Ishikawa (cell line): ENCODE data around the gene NPAS3.

ENCODE experiments used
- CEBPB ChIP-seq: IDR thresholded peaks from 2 replicates; pipeline ENCODE4 v1.6.1; 2012
- CREB1 ChIP-seq: IDR thresholded peaks from 2 replicates; pipeline ENCODE4 v1.6.1; 2012; ENCODE audit warnings: low read depth
- EGR1 ChIP-seq: IDR thresholded peaks from 2 replicates; pipeline ENCODE4 v1.6.1; 2012
- EP300 ChIP-seq: IDR thresholded peaks from 2 replicates; pipeline ENCODE4 v1.6.1; 2012; ENCODE audit warnings: borderline replicate concordance
- FOXM1 ChIP-seq: IDR thresholded peaks from 2 replicates; pipeline ENCODE4 v1.6.1; 2012; ENCODE audit warnings: low read depth, borderline replicate concordance
- NFIC ChIP-seq: IDR thresholded peaks from 2 replicates; pipeline ENCODE4 v1.6.1; 2012
- RAD21 ChIP-seq: IDR thresholded peaks from 2 replicates; pipeline ENCODE4 v1.6.1; 2012; ENCODE audit warnings: low read depth
- TAF1 ChIP-seq: IDR thresholded peaks from 2 replicates; pipeline ENCODE4 v1.6.1; 2012; ENCODE audit warnings: low read depth, mild to moderate bottlenecking
- TCF12 ChIP-seq: IDR thresholded peaks from 2 replicates; pipeline ENCODE4 v1.6.1; 2012; ENCODE audit warnings: low read depth
- TEAD4 ChIP-seq: IDR thresholded peaks from 2 replicates; pipeline ENCODE4 v1.6.1; 2012
- YY1 ChIP-seq: IDR thresholded peaks from 2 replicates; pipeline ENCODE4 v1.6.1; 2012; ENCODE audit warnings: low read depth
- ZBTB7A ChIP-seq: IDR thresholded peaks from 2 replicates; pipeline ENCODE4 v1.6.1; 2012; ENCODE audit warnings: low read depth
- TF ChIP-seq, protein P1 (sequence below): IDR thresholded peaks from 2 replicates; pipeline ENCODE4 v1.6.1; 2012; ENCODE audit warnings: low read depth, mild to moderate bottlenecking
- TF ChIP-seq, protein P2 (sequence below): IDR thresholded peaks from 2 replicates; pipeline ENCODE4 v1.6.1; 2012
- TF ChIP-seq, protein P3 (sequence below): IDR thresholded peaks from 2 replicates; pipeline ENCODE4 v1.6.1; 2012

The NPAS3 gene

GRCh38 chr14:33461036-33461435 lies 522.4 kb downstream of the NPAS3 start:
- TF ChIP-seq TCF12: no peak
- TF ChIP-seq, protein P1, sequence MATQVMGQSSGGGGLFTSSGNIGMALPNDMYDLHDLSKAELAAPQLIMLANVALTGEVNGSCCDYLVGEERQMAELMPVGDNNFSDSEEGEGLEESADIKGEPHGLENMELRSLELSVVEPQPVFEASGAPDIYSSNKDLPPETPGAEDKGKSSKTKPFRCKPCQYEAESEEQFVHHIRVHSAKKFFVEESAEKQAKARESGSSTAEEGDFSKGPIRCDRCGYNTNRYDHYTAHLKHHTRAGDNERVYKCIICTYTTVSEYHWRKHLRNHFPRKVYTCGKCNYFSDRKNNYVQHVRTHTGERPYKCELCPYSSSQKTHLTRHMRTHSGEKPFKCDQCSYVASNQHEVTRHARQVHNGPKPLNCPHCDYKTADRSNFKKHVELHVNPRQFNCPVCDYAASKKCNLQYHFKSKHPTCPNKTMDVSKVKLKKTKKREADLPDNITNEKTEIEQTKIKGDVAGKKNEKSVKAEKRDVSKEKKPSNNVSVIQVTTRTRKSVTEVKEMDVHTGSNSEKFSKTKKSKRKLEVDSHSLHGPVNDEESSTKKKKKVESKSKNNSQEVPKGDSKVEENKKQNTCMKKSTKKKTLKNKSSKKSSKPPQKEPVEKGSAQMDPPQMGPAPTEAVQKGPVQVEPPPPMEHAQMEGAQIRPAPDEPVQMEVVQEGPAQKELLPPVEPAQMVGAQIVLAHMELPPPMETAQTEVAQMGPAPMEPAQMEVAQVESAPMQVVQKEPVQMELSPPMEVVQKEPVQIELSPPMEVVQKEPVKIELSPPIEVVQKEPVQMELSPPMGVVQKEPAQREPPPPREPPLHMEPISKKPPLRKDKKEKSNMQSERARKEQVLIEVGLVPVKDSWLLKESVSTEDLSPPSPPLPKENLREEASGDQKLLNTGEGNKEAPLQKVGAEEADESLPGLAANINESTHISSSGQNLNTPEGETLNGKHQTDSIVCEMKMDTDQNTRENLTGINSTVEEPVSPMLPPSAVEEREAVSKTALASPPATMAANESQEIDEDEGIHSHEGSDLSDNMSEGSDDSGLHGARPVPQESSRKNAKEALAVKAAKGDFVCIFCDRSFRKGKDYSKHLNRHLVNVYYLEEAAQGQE: no peak
- TF ChIP-seq ZBTB7A: no peak

DNA sequence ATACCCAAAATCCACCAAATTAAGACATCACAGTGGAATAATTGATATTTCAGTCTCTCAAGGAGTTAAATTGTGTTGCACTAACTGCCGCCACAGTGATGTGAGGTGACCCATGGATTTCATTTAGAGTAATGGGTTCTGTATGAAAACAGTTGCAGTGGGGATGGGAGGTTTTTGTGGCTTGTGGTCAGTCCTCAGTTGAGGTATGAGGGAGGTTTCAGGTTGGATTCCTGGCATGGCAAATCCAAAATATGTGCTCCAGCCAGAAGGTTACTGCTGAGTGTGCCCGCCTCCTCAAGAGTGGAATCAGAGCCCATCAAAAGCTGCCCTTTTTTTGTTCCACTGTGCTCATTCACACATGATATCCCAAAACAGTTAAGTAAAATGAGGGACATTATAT lies 525.1 kb downstream of the NPAS3 start:
- TF ChIP-seq TAF1 (no peak), YY1 (no peak), CREB1 (no peak), EGR1 (no peak), TEAD4 (no peak)
- TF ChIP-seq, protein P2, sequence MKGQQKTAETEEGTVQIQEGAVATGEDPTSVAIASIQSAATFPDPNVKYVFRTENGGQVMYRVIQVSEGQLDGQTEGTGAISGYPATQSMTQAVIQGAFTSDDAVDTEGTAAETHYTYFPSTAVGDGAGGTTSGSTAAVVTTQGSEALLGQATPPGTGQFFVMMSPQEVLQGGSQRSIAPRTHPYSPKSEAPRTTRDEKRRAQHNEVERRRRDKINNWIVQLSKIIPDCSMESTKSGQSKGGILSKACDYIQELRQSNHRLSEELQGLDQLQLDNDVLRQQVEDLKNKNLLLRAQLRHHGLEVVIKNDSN: no peak

DNA sequence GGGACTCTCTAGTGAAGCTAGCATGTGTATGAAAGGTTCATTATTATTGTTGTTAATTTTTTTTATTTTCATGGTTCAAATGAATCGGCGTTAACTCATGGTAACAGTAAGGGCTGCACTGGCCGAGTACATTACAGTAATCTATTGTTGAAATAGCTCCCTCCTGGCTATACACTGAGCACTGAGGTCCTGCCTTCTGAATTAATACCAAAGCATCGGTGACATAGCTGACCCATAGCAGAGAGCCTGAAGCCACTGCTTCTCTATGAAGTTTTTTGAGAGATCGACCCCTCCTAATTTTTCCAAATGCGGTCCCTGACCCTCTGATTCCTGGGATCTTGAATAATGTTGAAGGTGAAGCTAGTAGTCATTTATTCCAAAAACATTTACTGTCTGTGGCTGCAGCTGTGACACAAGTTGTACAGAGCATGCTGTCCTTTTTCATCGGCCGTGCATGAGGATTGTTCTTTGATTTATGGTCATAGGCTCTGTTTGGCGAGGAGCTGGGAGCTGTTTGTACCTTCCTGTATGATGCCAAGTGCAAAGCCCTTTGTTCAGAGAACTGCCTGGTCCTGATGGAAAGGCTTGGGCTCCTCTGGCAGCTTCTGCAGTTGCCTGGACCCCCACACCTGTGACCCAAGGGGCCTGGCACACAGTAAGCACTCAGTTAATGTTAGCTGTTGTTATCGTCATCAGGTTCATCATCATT lies 525.7 kb downstream of the NPAS3 start:
- no peak for TF ChIP-seq NFIC
- TF ChIP-seq, protein P2: no peak

- no peak for TF ChIP-seq FOXM1
- no peak for TF ChIP-seq TAF1
- TF ChIP-seq, protein P3, sequence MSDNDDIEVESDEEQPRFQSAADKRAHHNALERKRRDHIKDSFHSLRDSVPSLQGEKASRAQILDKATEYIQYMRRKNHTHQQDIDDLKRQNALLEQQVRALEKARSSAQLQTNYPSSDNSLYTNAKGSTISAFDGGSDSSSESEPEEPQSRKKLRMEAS: no peak
- no peak for TF ChIP-seq EP300
- no peak for TF ChIP-seq TEAD4
- no peak for TF ChIP-seq RAD21
- TF ChIP-seq, protein P2: no peak
- TF ChIP-seq YY1: no peak
Observed at GRCh38 chr14:33465846-33466700, 527.4 kb downstream of the NPAS3 start.

GRCh38 chr14:33467971-33468370 lies 529.3 kb downstream of the NPAS3 start:
- TF ChIP-seq EGR1 (no peak), CREB1 (no peak), TAF1 (no peak), FOXM1 (no peak), EP300 (no peak), ZBTB7A (no peak), CEBPB (no peak), TEAD4 (no peak), NFIC (no peak), TCF12 (no peak), YY1 (no peak), RAD21 (no peak)
- TF ChIP-seq, protein P1: no peak
- TF ChIP-seq, protein P3: no peak
- TF ChIP-seq, protein P2: no peak
